Activated gamma-delta T cell (primary cell): Measurements from ENCODE around the gene MSL3.

Experiments used
- DNase-seq: peaks from one replicate; lab custom pipeline; 2025; lab: John Stamatoyannopoulos, UW

Gene MSL3

DNA sequence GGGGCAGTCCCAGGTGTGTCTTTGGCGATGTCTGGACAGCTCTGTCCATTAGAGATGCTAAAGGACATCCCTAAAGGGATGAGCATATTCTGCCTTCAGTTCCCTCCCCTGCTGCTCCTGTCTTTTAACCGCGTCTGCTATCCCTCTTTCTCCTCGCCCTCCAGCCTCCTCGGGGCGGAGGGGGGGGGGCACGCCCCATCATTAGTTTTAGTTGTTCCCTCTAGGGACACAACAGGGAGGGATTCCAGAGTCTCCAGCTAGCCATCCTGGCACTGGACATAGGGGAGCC, 1.1 kb downstream of the MSL3 start:
- DNase-seq = no peak

DNA sequence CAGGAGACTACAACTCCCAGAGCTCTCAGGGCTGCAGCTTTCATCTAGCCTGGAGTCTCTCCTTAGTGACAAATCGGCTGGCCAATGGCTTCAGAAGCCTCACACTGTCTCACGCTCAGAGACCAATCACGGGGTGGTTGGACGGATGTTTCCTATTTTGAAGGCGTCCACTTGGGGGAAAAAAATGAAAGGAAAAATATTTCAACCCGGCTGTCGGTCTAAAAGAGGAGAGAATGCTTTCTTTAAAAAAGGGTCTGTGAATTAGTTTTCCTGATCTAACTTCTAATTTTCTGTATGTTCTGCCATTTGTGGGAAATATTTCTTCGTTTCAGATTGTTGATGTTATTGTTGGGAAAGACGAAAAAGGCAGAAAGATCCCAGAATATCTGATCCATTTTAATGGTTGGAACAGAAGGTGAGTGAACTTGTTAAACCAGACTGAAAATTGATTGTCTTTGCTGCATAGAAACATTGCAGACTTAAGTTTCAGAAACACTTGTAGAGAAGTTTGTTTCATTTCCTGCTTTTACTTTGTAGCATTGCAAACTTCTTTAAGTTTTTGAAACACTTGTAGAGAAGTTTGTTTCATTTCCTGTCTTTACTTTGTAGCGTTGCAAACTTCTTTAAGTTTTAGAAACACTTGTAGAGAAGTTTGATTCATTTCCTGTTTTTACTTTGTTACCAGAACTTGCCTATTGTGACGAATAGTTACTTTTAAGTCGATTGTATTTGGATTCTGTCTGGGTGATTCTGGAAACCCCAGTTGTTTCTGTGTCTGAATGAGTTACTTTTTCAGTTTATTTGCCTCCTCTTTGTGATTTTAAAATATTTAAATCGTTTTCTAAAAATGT, 1.6 kb downstream of the MSL3 start:
- DNase-seq = no peak

DNA sequence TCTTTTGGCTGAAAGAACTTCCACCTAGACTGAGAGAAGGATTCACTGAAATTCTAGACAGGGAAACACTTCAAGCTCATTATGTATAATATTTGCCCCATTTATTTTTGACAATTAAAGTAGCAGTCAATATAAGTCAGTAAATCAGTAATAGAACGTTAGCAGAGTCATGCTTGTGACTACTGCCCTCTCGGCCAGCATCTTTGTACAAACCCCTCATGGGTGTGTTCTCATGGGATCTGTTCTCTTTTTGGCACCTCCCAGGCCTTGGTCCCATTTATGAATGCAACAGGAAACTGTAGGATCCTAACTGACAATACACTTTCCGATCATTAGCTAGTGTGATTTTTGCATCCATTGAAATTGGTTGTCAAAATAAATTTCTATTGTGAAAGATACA, 2.9 kb downstream of the MSL3 start:
- no peak for DNase-seq

DNA sequence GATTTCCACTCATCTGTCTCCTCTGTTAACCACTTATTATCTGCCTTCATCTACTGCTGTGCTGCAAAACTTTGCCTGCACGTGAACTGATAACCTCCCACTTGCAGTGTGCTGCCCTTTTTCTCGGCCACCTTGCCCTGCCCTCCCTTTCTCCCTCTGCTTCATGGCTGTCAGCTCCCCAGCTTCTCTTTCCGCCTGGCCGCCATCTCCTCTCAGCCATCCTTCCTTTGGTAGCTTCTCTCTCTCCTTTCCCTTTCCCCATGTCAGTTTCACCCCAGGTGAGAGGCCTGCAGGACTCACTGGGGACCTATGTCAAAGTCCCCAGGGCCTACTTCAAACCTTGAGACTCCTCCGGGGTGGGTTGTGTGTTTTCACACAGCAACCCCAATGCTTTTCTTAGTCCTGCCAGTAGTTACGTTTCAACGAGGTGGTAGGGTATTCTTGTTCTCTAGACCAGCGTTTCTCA, 6.6 kb downstream of the MSL3 start:
- no peak for DNase-seq

DNA sequence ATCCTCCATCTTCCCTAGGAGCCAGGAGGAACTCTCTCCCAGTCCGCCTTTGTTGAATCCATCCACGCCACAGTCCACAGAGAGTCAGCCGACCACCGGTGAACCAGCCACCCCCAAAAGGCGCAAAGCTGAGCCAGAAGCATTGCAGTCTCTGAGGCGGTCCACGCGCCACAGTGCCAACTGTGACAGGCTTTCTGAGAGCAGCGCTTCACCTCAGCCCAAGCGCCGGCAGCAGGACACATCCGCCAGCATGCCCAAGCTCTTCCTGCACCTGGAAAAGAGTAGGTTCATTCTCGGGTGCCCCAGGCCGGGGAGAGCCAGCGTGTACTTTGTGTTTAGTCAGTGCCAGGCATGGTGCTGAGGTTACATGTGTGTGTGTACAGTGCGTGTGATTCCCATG, 7.4 kb downstream of the MSL3 start:
- no peak for DNase-seq

DNA sequence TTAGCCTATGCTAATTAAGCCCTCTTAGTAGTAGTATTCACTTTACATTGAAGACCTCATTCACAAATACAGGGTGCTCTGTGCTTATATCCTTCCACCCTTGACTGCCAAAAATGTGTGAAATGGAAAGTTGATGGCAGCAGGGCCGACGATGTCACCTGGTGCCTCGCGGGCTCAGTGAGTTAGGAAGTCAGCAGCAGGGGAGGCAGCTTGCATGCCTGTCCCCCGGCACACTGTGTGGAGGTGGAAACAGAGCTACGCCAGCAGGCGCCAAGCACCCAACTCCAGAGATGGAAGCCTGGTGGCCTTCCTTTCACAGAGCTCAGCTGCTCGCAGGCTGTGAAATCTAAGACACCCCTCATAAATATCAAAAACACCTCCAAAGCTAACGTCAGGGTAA, 8.4 kb downstream of the MSL3 start:
- DNase-seq = no peak

DNA sequence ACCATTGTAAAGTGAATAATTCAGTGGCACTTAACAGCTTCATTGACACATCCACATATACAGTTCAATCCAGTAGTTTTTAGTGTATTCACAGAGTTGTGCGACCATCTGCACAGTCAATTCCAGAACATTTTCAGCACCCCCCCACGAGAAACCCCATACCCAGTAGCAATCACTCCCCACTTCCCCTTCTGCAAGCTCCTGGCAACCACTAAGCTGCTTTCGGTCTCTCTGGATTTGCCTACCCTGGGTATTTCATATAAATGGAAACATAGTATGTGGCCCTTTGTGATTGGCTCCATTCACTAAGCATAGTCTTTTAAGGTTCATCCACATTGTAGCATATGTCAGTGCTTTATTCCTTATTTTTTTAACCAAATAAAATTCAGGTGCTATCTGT, 10.0 kb downstream of the MSL3 start:
- no peak for DNase-seq

DNA sequence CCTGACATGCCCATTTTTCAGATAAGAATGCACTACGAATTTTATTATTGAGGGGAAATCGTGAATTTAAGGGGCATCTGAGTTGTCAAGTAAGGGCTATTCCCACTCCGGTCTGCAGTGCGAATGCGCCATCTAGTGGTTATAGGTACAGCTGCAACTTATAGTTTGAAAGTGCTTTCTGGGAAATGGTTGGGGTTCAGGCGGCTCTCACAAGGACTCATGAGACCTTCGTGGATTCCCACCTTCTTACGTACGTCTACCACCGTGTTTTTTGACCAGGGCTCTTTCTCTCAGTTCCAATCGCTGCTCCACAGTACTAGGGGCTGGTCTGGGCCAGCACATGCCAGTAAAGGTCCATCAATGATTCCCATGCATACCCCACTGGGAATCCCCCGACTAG, 12.3 kb downstream of the MSL3 start:
- DNase-seq = no peak

DNA sequence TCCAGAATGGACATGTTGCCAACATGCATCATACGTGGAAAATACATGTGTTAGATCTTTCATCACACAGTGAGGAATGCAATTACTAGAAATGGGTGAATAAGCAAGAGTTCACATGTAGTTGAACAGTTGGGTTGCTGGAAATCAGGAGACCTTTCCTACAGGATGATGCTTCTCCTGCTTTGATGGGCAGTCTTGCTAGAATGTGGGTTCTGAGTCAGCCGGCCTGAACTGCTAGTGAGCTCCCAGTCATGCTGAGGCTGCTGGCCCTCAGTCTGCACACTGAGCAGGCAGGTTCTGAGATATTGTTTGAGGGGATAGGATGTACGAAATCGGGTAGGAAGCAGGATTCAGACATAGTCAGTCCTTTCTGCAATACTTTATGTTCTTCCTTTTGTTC, 20.2 kb downstream of the MSL3 start:
- DNase-seq = no peak

DNA sequence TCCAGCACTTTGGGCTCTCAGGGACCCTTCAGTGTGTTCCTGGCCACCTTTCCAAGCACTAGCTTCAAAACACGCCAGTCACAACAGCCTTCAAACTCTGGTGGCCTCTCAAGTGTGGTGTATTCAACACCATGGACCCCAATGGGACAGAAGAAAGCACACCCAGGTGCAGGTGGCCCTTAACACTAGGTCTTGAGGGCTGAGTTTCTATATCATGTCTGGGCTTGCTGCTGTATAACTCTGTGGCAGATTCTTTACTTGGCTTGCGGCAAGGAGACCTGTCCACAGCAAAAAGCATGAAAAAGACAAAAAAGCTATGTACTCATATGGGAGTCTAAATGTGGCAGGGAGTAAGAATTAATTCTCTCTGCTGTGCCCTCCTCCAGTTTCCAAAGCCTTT, 23.1 kb downstream of the MSL3 start:
- DNase-seq = no peak

DNA sequence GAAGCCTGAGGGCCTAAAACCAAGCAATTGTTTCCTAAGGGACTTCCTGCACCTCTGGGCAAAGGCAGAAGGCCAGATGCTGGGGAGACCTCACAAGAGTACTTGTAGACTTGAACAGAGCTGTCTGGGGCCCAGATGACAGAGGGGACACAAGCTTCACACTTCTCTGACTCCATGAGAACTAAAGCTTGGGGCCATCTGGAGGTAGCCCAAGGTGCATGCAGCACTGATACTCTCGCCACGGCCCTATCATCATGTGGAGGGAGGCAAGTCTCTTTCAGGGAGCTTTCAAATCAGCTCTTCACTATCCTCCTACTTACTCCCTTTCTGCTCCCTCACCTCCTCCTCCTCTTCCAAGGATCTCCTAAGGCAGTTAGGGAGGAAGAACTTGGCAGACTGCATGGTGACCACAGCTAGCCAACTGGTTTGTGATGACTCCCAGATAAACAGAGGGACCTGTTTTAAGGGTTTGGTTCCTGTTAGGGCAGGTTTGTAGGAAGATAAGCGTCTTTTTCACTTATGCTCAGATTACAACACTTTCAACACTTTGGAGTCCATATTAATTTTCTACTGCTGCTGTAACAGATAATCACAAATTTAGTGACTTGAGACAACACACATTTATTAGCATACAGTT, 23.8 kb downstream of the MSL3 start:
- DNase-seq = no peak

DNA sequence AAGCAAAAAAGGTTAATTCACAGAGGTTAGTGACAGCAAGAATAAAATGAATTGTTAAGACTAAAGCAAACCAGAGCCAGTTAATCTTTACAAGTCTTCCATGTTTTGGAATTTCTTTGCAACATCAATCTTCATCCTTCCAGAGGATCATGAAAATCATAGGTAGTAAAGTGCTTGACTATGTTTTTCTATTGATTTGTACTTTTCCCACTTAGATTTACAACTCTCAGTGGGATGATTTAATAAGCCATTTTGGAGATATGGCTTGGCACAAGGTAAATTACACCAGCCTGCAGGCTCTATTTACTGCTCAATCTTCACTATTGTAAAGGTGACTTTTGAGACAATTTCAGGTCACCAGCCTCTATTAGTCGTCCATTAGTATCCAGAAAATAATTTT, 26.5 kb downstream of the MSL3 start:
- DNase-seq = no peak

DNA sequence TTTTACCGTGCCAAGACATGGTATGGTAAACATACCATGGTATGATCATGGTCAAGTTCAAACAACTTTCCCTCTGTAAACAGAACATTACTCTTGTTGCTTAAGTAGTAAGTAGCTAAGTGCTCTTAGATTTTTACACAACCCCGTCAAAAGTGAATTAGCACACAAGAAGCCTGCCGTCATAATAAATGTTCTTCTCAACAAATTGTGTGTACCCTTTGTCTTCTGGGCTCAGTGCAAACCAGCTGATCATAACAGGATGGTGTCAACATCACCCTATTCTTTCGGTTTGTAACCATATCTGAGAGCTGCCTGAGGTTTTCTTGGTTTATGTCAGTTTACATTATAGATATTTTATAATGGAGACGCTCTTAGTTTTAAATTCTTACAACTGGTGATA, 28.8 kb downstream of the MSL3 start:
- no peak for DNase-seq

DNA sequence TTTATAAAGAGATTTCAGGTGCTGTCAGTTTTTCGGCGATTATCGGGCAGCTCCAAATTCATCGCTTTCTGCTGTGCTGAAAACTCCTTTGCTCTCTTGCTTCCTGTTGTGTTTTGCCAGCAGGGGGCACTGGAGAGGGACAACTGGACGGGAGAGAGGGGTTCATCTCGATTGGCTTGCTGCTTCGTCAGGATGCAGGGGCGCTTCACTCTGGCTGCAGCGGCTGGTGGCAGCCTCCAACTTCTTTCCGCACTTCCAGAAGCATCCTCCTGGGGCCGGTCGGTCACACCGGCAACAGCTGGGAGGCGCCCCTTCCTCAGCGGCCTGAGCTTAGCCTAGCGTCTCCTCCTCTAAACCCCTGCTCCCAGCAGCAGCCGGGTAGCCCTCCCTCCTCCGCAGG, 29.5 kb downstream of the MSL3 start:
- DNase-seq = no peak

DNA sequence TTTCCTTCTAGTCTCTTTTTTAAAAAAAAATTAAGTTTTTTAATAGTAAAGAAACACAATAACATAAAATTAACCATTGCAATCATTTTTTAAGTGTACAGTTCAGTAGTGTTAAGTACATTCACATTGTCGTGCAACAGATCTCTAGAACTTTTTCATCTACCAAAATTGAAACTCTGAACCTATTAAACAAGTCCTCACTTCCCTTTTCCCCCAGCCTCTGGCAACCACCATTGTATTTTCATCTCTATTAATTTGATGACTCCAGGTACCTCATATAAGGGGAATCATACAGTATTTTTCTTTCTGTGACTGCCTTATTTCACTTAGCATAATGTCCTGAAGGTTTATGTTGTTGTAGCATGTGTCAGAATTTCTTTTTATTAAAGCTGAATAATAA, 31.8 kb downstream of the MSL3 start:
- no peak for DNase-seq

DNA sequence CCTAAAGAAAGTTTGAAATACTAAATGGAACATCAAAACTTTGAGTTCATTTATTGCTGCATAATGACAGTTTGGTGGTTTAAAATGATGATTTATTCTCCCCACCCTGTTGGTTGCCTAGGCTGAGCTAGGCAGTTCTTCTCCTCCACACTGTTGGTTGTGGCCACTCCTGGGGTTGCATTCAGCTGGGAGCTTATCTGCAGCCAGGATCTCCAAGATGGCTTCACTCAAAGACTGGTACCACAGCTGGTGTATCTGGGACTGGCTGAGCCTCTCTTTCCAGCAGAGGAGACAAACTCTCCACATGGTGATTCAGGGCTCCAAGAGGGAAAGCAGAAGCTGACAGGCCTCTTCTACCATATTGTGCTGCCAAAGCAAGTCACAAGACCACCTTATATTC, 33.1 kb downstream of the MSL3 start:
- no peak for DNase-seq

DNA sequence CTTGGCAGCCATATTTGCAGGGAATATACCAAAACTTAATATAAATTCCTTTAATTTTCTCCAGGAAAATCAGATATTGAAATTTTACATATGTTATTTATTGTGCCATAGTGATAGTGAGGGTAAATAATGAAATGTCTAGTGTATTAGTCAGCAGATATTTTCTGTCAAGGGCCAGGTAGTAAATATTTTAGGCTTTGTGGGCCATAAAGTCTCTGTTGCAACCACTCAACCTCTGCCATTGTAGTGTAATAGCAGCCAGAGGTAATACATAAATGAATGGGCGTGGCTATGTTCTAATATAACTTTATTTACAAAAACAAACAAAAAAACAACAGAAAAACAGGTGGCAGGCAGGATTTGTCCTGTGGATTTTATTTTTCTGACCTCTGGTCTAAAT, 33.5 kb downstream of the MSL3 start:
- no peak for DNase-seq

DNA sequence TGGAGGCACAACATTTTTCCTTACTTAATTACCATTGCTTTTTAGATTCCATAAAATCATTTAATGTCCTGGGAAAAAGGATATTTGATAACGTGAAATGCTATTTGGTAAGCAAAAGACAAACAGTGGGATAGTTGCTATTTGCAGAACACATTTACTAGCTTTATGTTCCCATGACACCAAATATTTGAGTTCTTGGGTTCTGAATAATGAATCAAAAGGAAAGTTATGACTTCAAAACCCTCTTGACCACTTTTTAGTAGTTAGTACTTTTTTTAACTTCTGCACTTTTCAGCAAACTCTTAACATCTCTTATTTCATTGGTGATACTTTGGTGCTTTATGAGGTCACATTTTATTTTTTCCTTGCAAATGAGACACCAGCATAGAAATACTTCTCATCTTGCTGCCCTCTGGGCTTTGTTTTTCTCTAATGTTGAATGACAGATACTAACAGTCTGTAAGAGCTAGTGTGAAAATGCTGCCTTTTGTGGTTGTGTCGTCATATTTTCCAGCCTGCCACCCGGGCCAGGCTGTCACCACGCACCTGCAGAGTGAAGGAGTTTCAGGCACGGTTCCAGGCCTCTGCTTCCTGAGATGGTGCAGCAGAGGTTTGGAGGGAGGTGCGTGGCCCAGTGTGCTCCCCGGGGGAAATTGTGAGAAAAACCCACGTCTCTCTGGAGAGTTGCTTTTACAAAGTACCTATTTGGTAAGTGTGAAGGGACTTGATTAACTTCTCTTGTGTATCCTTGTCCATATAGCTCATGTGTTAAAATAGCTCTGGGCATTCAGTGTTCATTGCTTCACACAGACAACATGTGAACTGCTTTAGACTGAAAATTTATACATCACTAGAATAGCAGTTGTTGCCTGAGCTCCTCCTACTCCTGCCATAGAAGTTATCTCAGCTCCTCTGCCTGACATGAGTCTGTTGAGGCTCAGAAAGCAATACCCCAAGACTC, 34.7 kb downstream of the MSL3 start:
- DNase-seq = peak; percentile 12

DNA sequence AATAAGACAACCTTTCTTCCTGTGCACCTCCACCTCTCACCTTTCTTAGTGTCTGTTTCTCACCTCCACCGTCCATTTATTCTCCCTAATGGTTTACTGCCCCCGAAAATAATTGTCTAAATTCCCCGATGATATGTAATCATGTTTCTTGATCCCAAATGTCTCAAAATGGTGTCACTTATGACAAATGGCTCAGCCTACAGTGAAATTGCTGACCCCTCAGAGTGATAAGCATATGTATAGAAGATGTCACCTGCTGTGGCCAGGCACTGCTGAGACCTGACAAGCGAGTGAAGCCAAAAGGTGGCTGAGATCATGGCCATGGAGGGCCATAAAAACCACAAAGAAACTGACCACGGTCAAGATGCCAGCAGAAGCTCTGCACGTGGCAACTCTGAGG, 35.7 kb downstream of the MSL3 start:
- DNase-seq = no peak

DNA sequence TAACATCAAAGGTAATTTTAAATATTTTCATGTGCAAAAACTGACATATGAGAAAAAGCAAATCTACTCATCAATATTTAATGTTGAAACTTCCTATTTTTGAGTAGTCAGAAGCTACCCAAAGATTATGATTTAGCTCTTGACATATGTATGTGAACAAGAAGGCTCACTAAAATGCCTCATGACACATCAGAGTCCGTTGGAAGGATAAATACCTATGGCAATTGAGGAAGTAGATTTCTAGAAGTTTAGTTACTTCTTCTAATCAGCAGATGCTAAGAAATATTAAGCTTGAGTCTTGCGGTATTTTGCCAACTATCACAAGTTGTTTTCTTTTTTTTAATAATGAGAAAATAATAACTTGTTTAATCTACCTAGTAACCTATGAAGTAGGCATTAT, 55.3 kb downstream of the MSL3 start:
- DNase-seq = no peak
